ENCODE results near the gene MFNG.

DNA sequence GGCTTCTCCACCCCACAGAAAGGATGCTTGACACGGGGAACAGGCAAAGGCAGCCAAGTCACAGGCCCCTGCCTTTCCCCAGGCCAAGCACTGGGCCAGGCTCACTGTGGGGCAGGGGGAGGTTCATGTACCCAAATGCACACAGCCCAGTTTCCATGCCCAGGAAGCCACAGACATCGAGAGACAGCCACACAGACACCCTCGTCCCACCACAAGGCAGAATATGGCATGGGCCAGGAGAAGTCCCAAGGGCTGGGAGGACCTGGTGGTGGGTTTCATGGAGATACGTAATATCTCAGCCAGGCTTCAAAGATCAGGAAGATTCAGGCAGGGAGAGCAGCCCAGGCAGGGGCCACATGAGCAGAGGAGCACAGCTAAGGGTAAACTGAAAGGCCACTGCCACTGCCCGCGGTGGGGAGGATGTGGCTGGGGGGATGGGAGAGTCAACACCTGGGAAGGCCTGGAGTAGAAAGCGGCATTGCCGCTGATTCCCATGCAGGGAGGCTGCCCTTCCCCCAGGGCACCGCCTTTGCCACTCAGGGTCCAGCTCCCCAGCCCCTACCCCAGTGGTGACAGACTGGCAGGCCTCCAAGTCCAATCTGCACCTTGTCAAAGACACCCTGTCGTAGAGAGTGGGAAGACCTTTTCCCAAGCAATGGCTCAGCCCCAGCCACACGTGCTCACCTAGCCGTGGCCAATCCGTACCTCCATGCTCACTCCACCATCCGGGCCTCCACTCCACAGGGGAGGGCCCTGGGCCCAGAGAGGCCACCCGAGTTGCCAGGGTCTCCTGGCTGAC, 2.4 kb upstream of the MFNG start:
- TF ChIP-seq, protein P1, sequence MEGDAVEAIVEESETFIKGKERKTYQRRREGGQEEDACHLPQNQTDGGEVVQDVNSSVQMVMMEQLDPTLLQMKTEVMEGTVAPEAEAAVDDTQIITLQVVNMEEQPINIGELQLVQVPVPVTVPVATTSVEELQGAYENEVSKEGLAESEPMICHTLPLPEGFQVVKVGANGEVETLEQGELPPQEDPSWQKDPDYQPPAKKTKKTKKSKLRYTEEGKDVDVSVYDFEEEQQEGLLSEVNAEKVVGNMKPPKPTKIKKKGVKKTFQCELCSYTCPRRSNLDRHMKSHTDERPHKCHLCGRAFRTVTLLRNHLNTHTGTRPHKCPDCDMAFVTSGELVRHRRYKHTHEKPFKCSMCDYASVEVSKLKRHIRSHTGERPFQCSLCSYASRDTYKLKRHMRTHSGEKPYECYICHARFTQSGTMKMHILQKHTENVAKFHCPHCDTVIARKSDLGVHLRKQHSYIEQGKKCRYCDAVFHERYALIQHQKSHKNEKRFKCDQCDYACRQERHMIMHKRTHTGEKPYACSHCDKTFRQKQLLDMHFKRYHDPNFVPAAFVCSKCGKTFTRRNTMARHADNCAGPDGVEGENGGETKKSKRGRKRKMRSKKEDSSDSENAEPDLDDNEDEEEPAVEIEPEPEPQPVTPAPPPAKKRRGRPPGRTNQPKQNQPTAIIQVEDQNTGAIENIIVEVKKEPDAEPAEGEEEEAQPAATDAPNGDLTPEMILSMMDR (IDR thresholded peaks at IDR 0.05; ENCODE audit: poor library complexity): no peak
- TF ChIP-seq EZH2phosphoT487 (IDR thresholded peaks at IDR 0.05; ENCODE audit: low read depth, severe bottlenecking, unreplicated experiment): no peak

Data from hepatocyte (in vitro differentiated cells).